ENCODE measurements around the gene DESI2. TPM values are rescaled to one million over a fixed set of nuclear protein-coding genes. Genes with fewer than 3 reads are reported as not detected.

DESI2 gene
- total RNA-seq, result 53.1 TPM
- long read RNA-seq, full-length matches to known transcripts, result 95 of 152 reads
- long read RNA-seq, partial matches to known transcripts, result 11 of 152 reads
- long read RNA-seq, other reads (novel, unspliced or antisense), result 46 of 152 reads

- H3K27me3 ChIP-seq, result no peaks in the 10 kb centered on the region
- peak; percentile 97 for ATAC-seq
- H3K27ac ChIP-seq, result peak within 1 kb of the TSS; percentile 97
- DNase-seq, result peak; percentile 98
- H3K36me3 ChIP-seq, result no peaks in the 10 kb centered on the region
- TF ChIP-seq CTCF (IDR thresholded peaks at IDR 0.05), result peak; percentile 51
- intact Hi-C loops (cut with DNase I), result no loop called here
- H3K4me3 ChIP-seq, result peak within 1 kb of the TSS; percentile 93
- H3K4me1 ChIP-seq, result peaks cover 26% of the 10 kb centered on the region
- no peaks in the 10 kb centered on the region for H3K9me3 ChIP-seq
Observed at GRCh38 chr1:244652623-244653438, at the start of gene DESI2. Gene DESI2, plus strand, starts transcription at chr1:244653126. Its CDS starts 188 bp downstream, at chr1:244653314.

- no peak overlapping the region for H3K27ac ChIP-seq
- ATAC-seq (peak; percentile 57), DNase-seq (no peak)
- TF ChIP-seq CTCF (IDR thresholded peaks at IDR 0.05), result peak; percentile 90
- H3K4me1 ChIP-seq, result no peaks in the 10 kb centered on the region
- no peaks in the 10 kb centered on the region for H3K36me3 ChIP-seq
- H3K9me3 ChIP-seq, result no peaks in the 10 kb centered on the region
- intact Hi-C loops (cut with DNase I), result loop anchor here (2.0 kb wide), 1 partner anchor 193 kb away; no protein-coding TSS in a partner anchor
- no peak overlapping the region for H3K4me3 ChIP-seq
- no peaks in the 10 kb centered on the region for H3K27me3 ChIP-seq
Observed at GRCh38 chr1:244603498-244603897, 49.4 kb upstream of the DESI2 start.

- no peaks in the 10 kb centered on the region for H3K9me3 ChIP-seq
- no peaks in the 10 kb centered on the region for H3K27me3 ChIP-seq
- H3K4me1 ChIP-seq, result no peaks in the 10 kb centered on the region
- H3K27ac ChIP-seq, result no peak overlapping the region
- ATAC-seq, result no peak
- H3K4me3 ChIP-seq, result no peak overlapping the region
- no peaks in the 10 kb centered on the region for H3K36me3 ChIP-seq
- intact Hi-C loops (cut with DNase I), result no loop called here
- no peak for TF ChIP-seq CTCF (IDR thresholded peaks at IDR 0.05)
- DNase-seq, result no peak
Observed at GRCh38 chr1:244605835-244606370, 47.0 kb upstream of the DESI2 start.

- intact Hi-C loops (cut with DNase I), result no loop called here
- TF ChIP-seq CTCF (IDR thresholded peaks at IDR 0.05), result no peak
- Histone ChIP-seq H3K27me3 (no peaks in the 10 kb centered on the region), H3K27ac (peak overlapping the region; percentile 75), H3K9me3 (no peaks in the 10 kb centered on the region), H3K36me3 (no peaks in the 10 kb centered on the region), H3K4me1 (peaks cover 4% of the 10 kb centered on the region), H3K4me3 (no peak overlapping the region)
- peak; percentile 78 for DNase-seq
- ATAC-seq, result peak; percentile 91
Observed at GRCh38 chr1:244614113-244614836, 38.7 kb upstream of the DESI2 start.

GRCh38 chr1:244614879-244615278 is 38.0 kb upstream of the DESI2 start:
- DNase-seq, result no peak
- peak overlapping the region; percentile 75 for H3K27ac ChIP-seq

More at GRCh38 chr1:244614879-244615278, 38.0 kb upstream of the DESI2 start:
- H3K4me3 ChIP-seq, result no peak overlapping the region
- H3K4me1 ChIP-seq, result peaks cover 4% of the 10 kb centered on the region
- no peak for TF ChIP-seq CTCF (IDR thresholded peaks at IDR 0.05)
- no peaks in the 10 kb centered on the region for H3K36me3 ChIP-seq
- intact Hi-C loops (cut with DNase I), result no loop called here
- ATAC-seq, result no peak
- no peaks in the 10 kb centered on the region for H3K27me3 ChIP-seq
- no peaks in the 10 kb centered on the region for H3K9me3 ChIP-seq

Data from upper lobe of right lung (tissue), 1 donor.